K562 (cell line): ENCODE results near the gene CD248. TPM values are rescaled to one million over a fixed set of nuclear protein-coding genes. Genes with fewer than 3 reads are reported as not detected.

Experiments used
- BRD4 ChIP-seq: fragments of 200-600 bp; sonication (generic); IDR thresholded peaks from 2 replicates; pipeline ENCODE4 v1.6.1; 2017; ENCODE audit warnings: inconsistent platforms
- FOXJ3 ChIP-seq: sonication (generic); formaldehyde crosslinking; IDR thresholded peaks from 2 replicates; pipeline ENCODE4 v1.4.0; 2020; ENCODE audit warnings: mild to moderate bottlenecking, missing genetic modification reagents
- GABPA ChIP-seq: fragments of 200-800 bp; sonication (Bioruptor generic); conservative IDR thresholded peaks from 2 replicates; pipeline ENCODE4 v1.6.1; 2016; ENCODE audit warnings: low read depth, missing genetic modification characterization, missing compliant biosample characterization
- GMEB1 ChIP-seq: fragments of 250-450 bp; sonication (Bioruptor Pico); IDR thresholded peaks from 2 replicates; pipeline ENCODE4 v1.4.0; 2020; ENCODE audit warnings: mild to moderate bottlenecking
- HCFC1 ChIP-seq: IDR thresholded peaks from 2 replicates; pipeline ENCODE4 v1.6.1; 2012; ENCODE audit warnings: low read depth, low read length, improper control_type of control experiment
- HDGF ChIP-seq: fragments of 450-650 bp; IDR thresholded peaks from 2 replicates; pipeline ENCODE4 v1.6.1; 2016
- MAFF ChIP-seq: IDR thresholded peaks from 2 replicates; pipeline ENCODE4 v1.6.1; 2012; ENCODE audit warnings: low read length, improper control_type of control experiment
- MXI1 ChIP-seq: IDR thresholded peaks from 2 replicates; pipeline ENCODE4 v1.6.1; 2011; ENCODE audit warnings: low read depth, mild to moderate bottlenecking, improper control_type of control experiment, low read length
- RBM39 ChIP-seq: fragments of 200-400 bp; formaldehyde crosslinking; optimal IDR thresholded peaks from 2 replicates; pipeline ENCODE3; 2018; ENCODE audit warnings: low read depth, low read length
- SIN3A ChIP-seq, 2 experiments: fragments of 150-350 bp in 1 of 2; IDR thresholded peaks; 2 replicates each; pipeline ENCODE4 v1.6.1; 2011 to 2016; ENCODE audit warnings: borderline replicate concordance in 2 of 2, low read depth in 2 of 2, low read length in 2 of 2, mild to moderate bottlenecking in 2 of 2, moderate library complexity in 2 of 2; ENCODE audit not compliant: control insufficient read depth in 1 of 2
- SLC30A9 ChIP-seq: fragments of 250-450 bp; sonication (Bioruptor Pico); IDR thresholded peaks from 2 replicates; pipeline ENCODE4 v1.8.0; 2022; ENCODE audit warnings: mild to moderate bottlenecking, moderate library complexity
- SMARCE1 ChIP-seq: fragments of 450-650 bp; IDR thresholded peaks from 2 replicates; pipeline ENCODE4 v1.7.1; 2016; ENCODE audit warnings: mild to moderate bottlenecking
- TRIM25 ChIP-seq: fragments of 450-650 bp; IDR thresholded peaks from 2 replicates; pipeline ENCODE4 v1.7.0; 2016; ENCODE audit warnings: borderline replicate concordance
- ZHX1 ChIP-seq: fragments of 150-350 bp; conservative IDR thresholded peaks from 2 replicates; pipeline ENCODE4 v1.6.1; 2014; ENCODE audit warnings: low read length
- ZNF507 ChIP-seq: conservative IDR thresholded peaks from 2 replicates; pipeline ENCODE4 v1.6.1; 2017; ENCODE audit warnings: missing genetic modification characterization, missing compliant biosample characterization
- polyA plus RNA-seq, 8 experiments: library from polyadenylated mRNA; depleted of rRNA in 4 of 8; stranded (reverse) in 5 of 8; unstranded in 3 of 8; fragments of >200 nt; fragmentation: Nextera tagmentation in 2 of 8; fragmentation: Illumina TruSeq in 1 of 8; extraction: Ambion mirVana in 2 of 8; extraction: Trizol in 1 of 8; gene quantifications; 2 replicates each; pipeline versions ENCODE4 v1.2.1 to v1.2.3, GENCODE V29; 2011 to 2014; ENCODE audit warnings: inconsistent platforms in 1 of 8, missing spikeins in 1 of 8
- total RNA-seq, 7 experiments: library from RNA; depleted of rRNA in 6 of 7; stranded (reverse); fragments of >200 nt in 6 of 7; fragmentation: Illumina TruSeq in 2 of 7; extraction: Trizol in 2 of 7; gene quantifications; 2 replicates each; pipeline versions ENCODE4 v1.2.1 to v1.2.3, GENCODE V29; 2011 to 2021; ENCODE audit warnings: low replicate concordance in 1 of 7
- TF ChIP-seq, protein P1 (sequence below): fragments of 450-650 bp; IDR thresholded peaks from 2 replicates; pipeline ENCODE4 v1.6.1; 2016; ENCODE audit warnings: mild to moderate bottlenecking
- TF ChIP-seq, protein P2 (sequence below): fragments of 250-450 bp; sonication (Bioruptor Pico); IDR thresholded peaks from 2 replicates; pipeline ENCODE4 v1.5.0; 2022; ENCODE audit warnings: mild to moderate bottlenecking

Gene CD248
- total and polyA plus RNA-seq, 9 of the 15 experiments (the other 6 are each of a cell fraction or from before 2014, with no cell fraction given) = 0.09 TPM; not detected in 8

DNA sequence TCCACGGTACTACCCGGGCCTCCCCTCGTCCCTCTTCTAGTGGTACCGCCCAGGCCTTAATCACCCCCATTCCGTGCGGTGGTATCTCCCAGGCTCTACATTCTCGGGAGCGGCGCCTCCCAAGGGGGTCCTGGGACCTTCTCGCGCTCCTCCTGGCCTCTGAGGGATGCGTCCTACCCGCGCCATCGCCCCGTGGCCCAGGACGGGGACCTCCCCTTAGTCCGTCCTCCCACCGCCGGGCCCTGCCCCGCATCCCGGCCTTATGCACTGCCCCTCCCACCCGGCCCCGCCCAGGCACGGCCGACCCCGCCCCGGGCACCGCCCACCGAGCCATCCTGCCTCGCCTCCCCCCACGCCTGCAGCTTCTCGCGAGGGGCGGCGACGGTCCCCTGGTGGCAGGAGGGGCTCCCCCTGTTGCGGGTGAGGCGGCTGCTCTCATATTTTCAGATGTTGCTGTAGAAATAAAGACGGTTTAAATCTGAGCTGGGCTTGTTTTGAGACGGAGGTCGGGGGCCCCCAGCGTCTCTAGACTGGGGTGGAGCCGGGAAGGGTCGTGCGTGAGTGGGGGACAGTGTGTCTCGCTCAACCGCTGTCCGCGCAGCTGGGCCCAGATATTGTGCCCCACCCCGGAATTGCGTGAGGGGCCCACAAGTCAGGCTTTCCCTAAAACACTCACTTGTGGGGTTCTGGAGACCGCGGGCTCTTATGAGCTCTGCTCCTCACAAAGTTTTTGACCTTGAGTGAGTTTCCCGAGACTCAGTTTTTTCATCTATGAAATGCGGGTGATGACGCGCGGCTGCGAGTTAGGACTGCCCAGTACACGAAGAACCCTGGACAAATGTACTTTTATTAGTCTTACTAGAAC lies 49.2 kb downstream of the CD248 start (continued):
- TF ChIP-seq ZHX1 (no peak), GMEB1 (CRISPR knock-in tag) (no peak), RBM39 (no peak), SIN3A (IDR thresholded peaks at IDR 0.05; ENCODE audit: borderline replicate concordance in 2 of 2, control insufficient read depth in 1 of 2, low read depth in 2 of 2, low read length in 2 of 2) (no peak), HDGF (no peak), HCFC1 (peak; percentile 20; the same call in 1 of the 2 replicates), ZNF507 (no peak), TRIM25 (no peak), SMARCE1 (peak; percentile 53), FOXJ3 (CRISPR knock-in tag) (no peak), SLC30A9 (CRISPR knock-in tag) (no peak), MXI1 (no peak), GABPA (no peak), MAFF (no peak; the same call in 1 of the 2 replicates), BRD4 (no peak)
- TF ChIP-seq, protein P1, sequence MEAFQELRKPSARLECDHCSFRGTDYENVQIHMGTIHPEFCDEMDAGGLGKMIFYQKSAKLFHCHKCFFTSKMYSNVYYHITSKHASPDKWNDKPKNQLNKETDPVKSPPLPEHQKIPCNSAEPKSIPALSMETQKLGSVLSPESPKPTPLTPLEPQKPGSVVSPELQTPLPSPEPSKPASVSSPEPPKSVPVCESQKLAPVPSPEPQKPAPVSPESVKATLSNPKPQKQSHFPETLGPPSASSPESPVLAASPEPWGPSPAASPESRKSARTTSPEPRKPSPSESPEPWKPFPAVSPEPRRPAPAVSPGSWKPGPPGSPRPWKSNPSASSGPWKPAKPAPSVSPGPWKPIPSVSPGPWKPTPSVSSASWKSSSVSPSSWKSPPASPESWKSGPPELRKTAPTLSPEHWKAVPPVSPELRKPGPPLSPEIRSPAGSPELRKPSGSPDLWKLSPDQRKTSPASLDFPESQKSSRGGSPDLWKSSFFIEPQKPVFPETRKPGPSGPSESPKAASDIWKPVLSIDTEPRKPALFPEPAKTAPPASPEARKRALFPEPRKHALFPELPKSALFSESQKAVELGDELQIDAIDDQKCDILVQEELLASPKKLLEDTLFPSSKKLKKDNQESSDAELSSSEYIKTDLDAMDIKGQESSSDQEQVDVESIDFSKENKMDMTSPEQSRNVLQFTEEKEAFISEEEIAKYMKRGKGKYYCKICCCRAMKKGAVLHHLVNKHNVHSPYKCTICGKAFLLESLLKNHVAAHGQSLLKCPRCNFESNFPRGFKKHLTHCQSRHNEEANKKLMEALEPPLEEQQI = no peak
- TF ChIP-seq, protein P2, sequence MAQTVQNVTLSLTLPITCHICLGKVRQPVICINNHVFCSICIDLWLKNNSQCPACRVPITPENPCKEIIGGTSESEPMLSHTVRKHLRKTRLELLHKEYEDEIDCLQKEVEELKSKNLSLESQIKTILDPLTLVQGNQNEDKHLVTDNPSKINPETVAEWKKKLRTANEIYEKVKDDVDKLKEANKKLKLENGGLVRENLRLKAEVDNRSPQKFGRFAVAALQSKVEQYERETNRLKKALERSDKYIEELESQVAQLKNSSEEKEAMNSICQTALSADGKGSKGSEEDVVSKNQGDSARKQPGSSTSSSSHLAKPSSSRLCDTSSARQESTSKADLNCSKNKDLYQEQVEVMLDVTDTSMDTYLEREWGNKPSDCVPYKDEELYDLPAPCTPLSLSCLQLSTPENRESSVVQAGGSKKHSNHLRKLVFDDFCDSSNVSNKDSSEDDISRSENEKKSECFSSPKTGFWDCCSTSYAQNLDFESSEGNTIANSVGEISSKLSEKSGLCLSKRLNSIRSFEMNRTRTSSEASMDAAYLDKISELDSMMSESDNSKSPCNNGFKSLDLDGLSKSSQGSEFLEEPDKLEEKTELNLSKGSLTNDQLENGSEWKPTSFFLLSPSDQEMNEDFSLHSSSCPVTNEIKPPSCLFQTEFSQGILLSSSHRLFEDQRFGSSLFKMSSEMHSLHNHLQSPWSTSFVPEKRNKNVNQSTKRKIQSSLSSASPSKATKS = no peak
